Measurements from ENCODE around the gene NCL.
"Not testable (repeated sequence)": the region's sequence is repeated elsewhere in the genome, so short reads cannot be mapped to it uniquely, and the experiment has no call there.

NCL gene

DNA sequence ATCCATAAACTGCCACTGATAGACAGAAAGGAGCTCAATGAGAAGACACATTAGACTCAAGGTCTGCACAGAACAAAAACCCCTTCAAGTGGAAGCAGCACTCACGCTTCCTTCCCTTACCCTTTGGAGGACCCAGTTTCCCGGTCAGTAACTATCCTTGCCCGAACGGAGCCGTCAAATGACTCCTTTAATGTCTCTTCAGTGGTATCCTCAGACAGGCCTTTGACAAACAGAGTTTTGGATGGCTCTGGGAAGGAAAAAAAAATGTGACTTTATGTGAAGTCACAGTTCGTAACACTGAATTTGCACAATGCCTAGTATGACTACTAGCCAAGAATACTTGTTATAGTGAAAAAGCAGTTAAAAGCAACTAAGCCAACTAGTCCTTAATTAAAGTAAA is 8.4 kb downstream of the NCL start:
- Histone ChIP-seq H3K36me3 (ENCODE audit: insufficient read depth, low read length) (peaks cover 74% of the 10 kb centered on the region), H3K4me1 (ENCODE audit: insufficient read depth, low read length) (no peaks in the 10 kb centered on the region), H3K27me3 (ENCODE audit: control insufficient read depth in 1 of 2, insufficient read depth in 2 of 2, low read length in 2 of 2) (no peaks in the 10 kb centered on the region), H3K27ac (ENCODE audit: low read depth, low read length) (no peak overlapping the region), H3K9ac (ENCODE audit: low read length) (no peak overlapping the region), H3K4me3 (ENCODE audit: low read depth in 1 of 2, low read length in 2 of 2) (no peak overlapping the region), H3K9me3 (ENCODE audit: low read length) (no peaks in the 10 kb centered on the region)

DNA sequence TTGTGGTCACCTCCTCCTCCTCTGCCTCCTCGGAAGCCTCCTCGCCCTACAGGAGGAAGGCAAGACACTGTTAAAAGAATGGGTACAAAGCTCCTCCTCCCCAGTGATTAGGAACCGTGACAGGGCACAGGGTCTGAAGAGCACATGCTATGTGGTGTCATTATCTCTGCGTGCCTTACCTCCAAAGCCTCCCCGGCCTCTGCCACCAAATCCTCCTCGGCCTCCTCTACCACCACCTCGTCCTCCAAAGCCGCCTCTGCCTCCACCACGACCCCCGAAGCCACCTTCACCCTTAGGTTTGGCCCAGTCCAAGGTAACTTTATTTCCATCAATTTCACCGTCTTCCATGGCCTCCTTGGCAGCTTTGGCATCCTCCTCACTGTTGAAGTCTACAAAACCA is 9.1 kb downstream of the NCL start:
- Histone ChIP-seq H3K36me3 (ENCODE audit: insufficient read depth, low read length) (peaks cover 68% of the 10 kb centered on the region), H3K4me3 (ENCODE audit: low read depth in 1 of 2, low read length in 2 of 2) (no peak overlapping the region), H3K9ac (ENCODE audit: low read length) (no peak overlapping the region), H3K9me3 (ENCODE audit: low read length) (no peaks in the 10 kb centered on the region), H3K4me1 (ENCODE audit: insufficient read depth, low read length) (no peaks in the 10 kb centered on the region), H3K27me3 (ENCODE audit: control insufficient read depth in 1 of 2, insufficient read depth in 2 of 2, low read length in 2 of 2) (no peaks in the 10 kb centered on the region), H3K27ac (ENCODE audit: low read depth, low read length) (no peak overlapping the region)

DNA sequence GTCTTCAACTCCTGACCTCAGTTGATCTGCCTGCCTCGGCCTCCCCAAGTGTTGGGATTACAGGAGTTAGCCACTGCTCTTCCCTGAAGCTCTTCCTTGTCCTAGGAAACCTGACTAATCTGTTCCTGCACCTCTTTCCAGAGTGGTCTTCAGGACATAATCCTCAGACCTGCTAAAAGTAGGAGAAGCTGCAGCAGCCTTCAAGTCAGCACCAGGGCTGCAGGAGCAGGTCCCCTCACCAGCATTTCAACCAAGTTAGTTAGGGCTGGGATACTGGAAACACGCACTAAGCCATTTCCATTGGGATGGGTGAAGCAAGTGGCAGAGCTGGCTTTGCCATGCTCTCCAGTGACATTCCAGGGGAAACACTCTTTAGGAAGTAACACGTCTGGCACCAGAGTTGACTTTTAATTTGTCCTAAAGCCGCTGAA is 9.9 kb downstream of the NCL start:
- Histone ChIP-seq H3K9ac (ENCODE audit: low read length) (no peak overlapping the region), H3K9me3 (ENCODE audit: low read length) (no peaks in the 10 kb centered on the region), H3K36me3 (ENCODE audit: insufficient read depth, low read length) (peaks cover 60% of the 10 kb centered on the region), H3K4me3 (ENCODE audit: low read depth in 1 of 2, low read length in 2 of 2) (no peak overlapping the region), H3K4me1 (ENCODE audit: insufficient read depth, low read length) (no peaks in the 10 kb centered on the region), H3K27me3 (ENCODE audit: control insufficient read depth in 1 of 2, insufficient read depth in 2 of 2, low read length in 2 of 2) (no peaks in the 10 kb centered on the region), H3K27ac (ENCODE audit: low read depth, low read length) (no peak overlapping the region)

- peaks cover 46% of the 10 kb centered on the region for H3K36me3 ChIP-seq (ENCODE audit: insufficient read depth, low read length)
- H3K9me3 ChIP-seq (ENCODE audit: low read length): no peaks in the 10 kb centered on the region
- H3K4me3 ChIP-seq (ENCODE audit: low read depth in 1 of 2, low read length in 2 of 2): no peak overlapping the region
- no peaks in the 10 kb centered on the region for H3K4me1 ChIP-seq (ENCODE audit: insufficient read depth, low read length)
- no peaks in the 10 kb centered on the region for H3K27me3 ChIP-seq (ENCODE audit: control insufficient read depth in 1 of 2, insufficient read depth in 2 of 2, low read length in 2 of 2)
- H3K9ac ChIP-seq (ENCODE audit: low read length): no peak overlapping the region
- no peak overlapping the region for H3K27ac ChIP-seq (ENCODE audit: low read depth, low read length)
These were observed 11.3 kb downstream of the NCL start for GRCh38 chr2:231452799-231453508.

DNA sequence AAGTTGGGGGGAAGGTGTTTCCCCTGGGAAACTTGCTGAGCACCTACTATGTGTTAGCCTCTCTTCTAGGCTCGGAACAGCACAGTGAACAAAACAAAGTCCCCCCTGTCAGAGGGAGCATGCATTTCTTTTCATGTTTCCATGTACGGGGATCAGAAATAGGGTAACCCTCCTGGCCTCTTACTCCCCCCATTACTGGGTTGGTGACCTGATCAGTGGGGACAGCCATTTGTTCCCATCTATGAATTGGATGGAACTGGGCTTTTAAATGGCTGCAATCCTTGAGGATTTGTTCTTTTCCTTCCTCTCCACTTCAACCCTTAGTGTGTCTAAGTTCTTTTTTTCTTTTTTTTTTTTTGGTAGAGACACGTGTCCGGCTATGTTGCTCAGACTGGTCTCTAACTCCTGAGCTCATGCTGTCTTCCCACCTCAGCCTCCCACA is 13.7 kb downstream of the NCL start:
- Histone ChIP-seq H3K4me3 (ENCODE audit: low read depth in 1 of 2, low read length in 2 of 2) (no peak overlapping the region), H3K27me3 (ENCODE audit: control insufficient read depth in 1 of 2, insufficient read depth in 2 of 2, low read length in 2 of 2) (no peaks in the 10 kb centered on the region), H3K4me1 (ENCODE audit: insufficient read depth, low read length) (no peaks in the 10 kb centered on the region), H3K36me3 (ENCODE audit: insufficient read depth, low read length) (peaks cover 22% of the 10 kb centered on the region), H3K9me3 (ENCODE audit: low read length) (no peaks in the 10 kb centered on the region), H3K27ac (ENCODE audit: low read depth, low read length) (no peak overlapping the region), H3K9ac (ENCODE audit: low read length) (no peak overlapping the region)

- Histone ChIP-seq H3K27me3 (ENCODE audit: control insufficient read depth in 1 of 2, insufficient read depth in 2 of 2, low read length in 2 of 2) (no peaks in the 10 kb centered on the region), H3K4me3 (ENCODE audit: low read depth in 1 of 2, low read length in 2 of 2) (no peak overlapping the region), H3K4me1 (ENCODE audit: insufficient read depth, low read length) (no peaks in the 10 kb centered on the region), H3K9me3 (ENCODE audit: low read length) (no peaks in the 10 kb centered on the region), H3K36me3 (ENCODE audit: insufficient read depth, low read length) (peaks cover 12% of the 10 kb centered on the region), H3K27ac (ENCODE audit: low read depth, low read length) (no peak overlapping the region), H3K9ac (ENCODE audit: low read length) (no peak overlapping the region)
These were observed 14.7 kb downstream of the NCL start for GRCh38 chr2:231449503-231450054.

DNA sequence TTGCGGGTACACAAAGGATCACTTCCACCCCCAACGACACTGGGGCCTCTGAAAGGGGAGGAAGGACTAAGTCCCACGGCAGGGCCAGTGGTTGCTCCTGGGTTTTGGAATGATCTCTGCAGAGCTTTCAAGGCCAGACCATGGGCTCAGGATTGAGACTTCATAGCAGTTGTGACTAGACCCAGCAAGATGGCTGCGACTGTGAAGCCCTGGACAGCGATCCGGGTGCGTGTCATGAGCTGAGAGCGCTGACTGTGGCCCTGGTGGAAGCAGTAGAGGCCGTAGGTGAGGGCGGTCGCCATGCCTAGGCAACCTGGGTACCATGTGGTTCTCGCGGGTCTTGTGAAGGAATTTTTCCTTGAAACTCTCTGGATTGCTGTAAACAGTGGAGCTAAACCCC is 27.3 kb downstream of the NCL start:
- no peak overlapping the region for H3K4me3 ChIP-seq (ENCODE audit: low read depth in 1 of 2, low read length in 2 of 2)
- no peak overlapping the region for H3K27ac ChIP-seq (ENCODE audit: low read depth, low read length)
- H3K4me1 ChIP-seq (ENCODE audit: insufficient read depth, low read length): no peaks in the 10 kb centered on the region

DNA sequence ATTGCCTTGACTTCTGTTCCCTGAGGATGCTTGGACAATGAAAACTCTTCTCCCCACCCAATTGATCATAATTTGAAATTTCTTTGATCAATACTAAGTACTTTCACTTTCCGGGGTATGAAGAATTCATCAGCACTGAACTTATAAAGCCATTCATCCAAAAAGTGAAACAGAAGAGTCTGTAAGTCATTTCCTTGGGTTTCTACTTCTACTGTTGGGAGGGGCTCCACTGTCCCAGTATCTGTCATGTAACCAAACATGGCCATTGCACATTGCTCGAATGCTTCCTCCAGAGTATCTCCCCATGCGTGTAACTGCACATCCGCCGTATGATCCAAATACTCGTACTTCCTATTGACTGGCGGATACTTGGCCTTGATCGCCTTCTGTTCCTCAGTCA is 30.3 kb downstream of the NCL start:
- Histone ChIP-seq H3K9ac (ENCODE audit: low read length) (no peak overlapping the region), H3K4me1 (ENCODE audit: insufficient read depth, low read length) (no peaks in the 10 kb centered on the region), H3K36me3 (ENCODE audit: insufficient read depth, low read length) (no peaks in the 10 kb centered on the region), H3K27me3 (ENCODE audit: control insufficient read depth in 1 of 2, insufficient read depth in 2 of 2, low read length in 2 of 2) (no peaks in the 10 kb centered on the region), H3K27ac (ENCODE audit: low read depth, low read length) (no peak overlapping the region), H3K4me3 (ENCODE audit: low read depth in 1 of 2, low read length in 2 of 2) (no peak overlapping the region), H3K9me3 (ENCODE audit: low read length) (no peaks in the 10 kb centered on the region)

More for the DNA sequence above, 27.3 kb downstream of the NCL start:
- H3K27me3 ChIP-seq (ENCODE audit: control insufficient read depth in 1 of 2, insufficient read depth in 2 of 2, low read length in 2 of 2): no peaks in the 10 kb centered on the region
- H3K9me3 ChIP-seq (ENCODE audit: low read length): no peaks in the 10 kb centered on the region
- no peaks in the 10 kb centered on the region for H3K36me3 ChIP-seq (ENCODE audit: insufficient read depth, low read length)
- H3K9ac ChIP-seq (ENCODE audit: low read length): no peak overlapping the region

- Histone ChIP-seq H3K9me3 (ENCODE audit: low read length) (no peaks in the 10 kb centered on the region), H3K27ac (ENCODE audit: low read depth, low read length) (no peak overlapping the region), H3K4me1 (ENCODE audit: insufficient read depth, low read length) (no peaks in the 10 kb centered on the region), H3K9ac (ENCODE audit: low read length) (no peak overlapping the region), H3K27me3 (ENCODE audit: control insufficient read depth in 1 of 2, insufficient read depth in 2 of 2, low read length in 2 of 2) (no peaks in the 10 kb centered on the region), H3K36me3 (ENCODE audit: insufficient read depth, low read length) (no peaks in the 10 kb centered on the region), H3K4me3 (ENCODE audit: low read depth in 1 of 2, low read length in 2 of 2) (no peak overlapping the region)
These were observed 32.7 kb downstream of the NCL start for GRCh38 chr2:231431606-231432005.

DNA sequence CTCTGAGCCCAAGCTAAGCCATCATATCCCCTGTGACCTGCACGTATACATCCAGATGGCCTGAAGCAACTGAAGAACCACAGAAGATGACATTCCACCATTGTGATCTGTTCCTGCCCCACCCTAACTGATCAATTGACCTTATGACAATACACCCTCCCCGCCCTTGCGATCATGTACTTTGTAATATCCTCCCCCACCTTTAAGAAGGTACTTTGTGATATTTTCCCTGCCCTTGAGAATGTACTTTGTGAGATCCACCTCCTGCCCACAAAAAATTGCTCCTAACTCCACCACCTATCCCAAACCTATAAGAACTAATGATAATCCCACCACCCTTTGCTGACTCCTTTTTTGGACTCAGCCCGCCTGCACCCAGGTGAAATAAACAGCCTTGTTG is 33.8 kb downstream of the NCL start:
- not testable (repeated sequence) for H3K9ac ChIP-seq (ENCODE audit: low read length); H3K27me3 ChIP-seq (ENCODE audit: control insufficient read depth in 1 of 2, insufficient read depth in 2 of 2, low read length in 2 of 2); H3K36me3 ChIP-seq (ENCODE audit: insufficient read depth, low read length); H3K4me3 ChIP-seq (ENCODE audit: low read depth in 1 of 2, low read length in 2 of 2); H3K27ac ChIP-seq (ENCODE audit: low read depth, low read length); H3K9me3 ChIP-seq (ENCODE audit: low read length); H3K4me1 ChIP-seq (ENCODE audit: insufficient read depth, low read length)

- Histone ChIP-seq H3K36me3 (ENCODE audit: insufficient read depth, low read length) (no peaks in the 10 kb centered on the region), H3K27me3 (ENCODE audit: control insufficient read depth in 1 of 2, insufficient read depth in 2 of 2, low read length in 2 of 2) (no peaks in the 10 kb centered on the region), H3K9ac (ENCODE audit: low read length) (no peak overlapping the region), H3K4me1 (ENCODE audit: insufficient read depth, low read length) (no peaks in the 10 kb centered on the region), H3K27ac (ENCODE audit: low read depth, low read length) (no peak overlapping the region), H3K4me3 (ENCODE audit: low read depth in 1 of 2, low read length in 2 of 2) (no peak overlapping the region), H3K9me3 (ENCODE audit: low read length) (no peaks in the 10 kb centered on the region)
These were observed 34.4 kb downstream of the NCL start for GRCh38 chr2:231429901-231430300.

GRCh38 chr2:231429152-231429551 is 35.1 kb downstream of the NCL start:
- H3K9me3 ChIP-seq (ENCODE audit: low read length): no peaks in the 10 kb centered on the region
- H3K4me3 ChIP-seq (ENCODE audit: low read depth in 1 of 2, low read length in 2 of 2): no peak overlapping the region
- no peaks in the 10 kb centered on the region for H3K36me3 ChIP-seq (ENCODE audit: insufficient read depth, low read length)
- no peak overlapping the region for H3K27ac ChIP-seq (ENCODE audit: low read depth, low read length)
- H3K9ac ChIP-seq (ENCODE audit: low read length): no peak overlapping the region
- no peaks in the 10 kb centered on the region for H3K27me3 ChIP-seq (ENCODE audit: control insufficient read depth in 1 of 2, insufficient read depth in 2 of 2, low read length in 2 of 2)
- no peaks in the 10 kb centered on the region for H3K4me1 ChIP-seq (ENCODE audit: insufficient read depth, low read length)
